ENCODE measurements around the gene NR4A2.

DNA sequence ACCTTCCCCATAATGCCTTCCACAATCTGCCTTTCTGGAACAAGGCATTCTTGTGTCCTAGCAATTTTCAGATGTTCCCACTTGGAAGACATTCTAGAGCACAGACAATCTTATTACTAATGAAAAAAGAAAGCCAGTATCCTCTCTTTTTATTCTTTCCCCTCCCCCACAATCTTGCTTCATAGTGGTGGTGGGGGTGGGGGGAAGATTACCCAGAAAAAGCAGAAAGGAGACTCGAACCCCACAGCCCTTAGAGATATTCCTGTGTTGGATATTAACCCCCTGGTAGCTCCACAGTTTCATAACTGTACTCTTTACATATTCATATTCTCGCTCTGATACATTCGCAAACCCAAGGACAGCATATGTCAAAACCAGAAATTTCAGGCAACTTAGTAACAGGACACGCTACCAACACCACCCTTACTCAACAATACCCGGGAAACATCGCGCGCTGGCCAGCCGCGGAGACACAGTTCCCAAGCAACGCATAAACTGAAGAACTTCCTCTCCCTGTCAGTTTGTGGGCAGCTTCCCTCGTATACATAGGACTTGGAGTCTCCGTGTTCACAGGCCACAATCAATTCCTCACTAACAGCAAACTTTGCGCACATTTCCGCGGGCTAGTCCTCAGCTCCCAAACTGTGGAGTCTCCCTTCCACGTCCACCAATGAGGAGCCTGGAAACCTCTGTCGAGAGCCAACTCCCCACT, 793 bp downstream of the NR4A2 start:
- TF ChIP-seq, protein P1, sequence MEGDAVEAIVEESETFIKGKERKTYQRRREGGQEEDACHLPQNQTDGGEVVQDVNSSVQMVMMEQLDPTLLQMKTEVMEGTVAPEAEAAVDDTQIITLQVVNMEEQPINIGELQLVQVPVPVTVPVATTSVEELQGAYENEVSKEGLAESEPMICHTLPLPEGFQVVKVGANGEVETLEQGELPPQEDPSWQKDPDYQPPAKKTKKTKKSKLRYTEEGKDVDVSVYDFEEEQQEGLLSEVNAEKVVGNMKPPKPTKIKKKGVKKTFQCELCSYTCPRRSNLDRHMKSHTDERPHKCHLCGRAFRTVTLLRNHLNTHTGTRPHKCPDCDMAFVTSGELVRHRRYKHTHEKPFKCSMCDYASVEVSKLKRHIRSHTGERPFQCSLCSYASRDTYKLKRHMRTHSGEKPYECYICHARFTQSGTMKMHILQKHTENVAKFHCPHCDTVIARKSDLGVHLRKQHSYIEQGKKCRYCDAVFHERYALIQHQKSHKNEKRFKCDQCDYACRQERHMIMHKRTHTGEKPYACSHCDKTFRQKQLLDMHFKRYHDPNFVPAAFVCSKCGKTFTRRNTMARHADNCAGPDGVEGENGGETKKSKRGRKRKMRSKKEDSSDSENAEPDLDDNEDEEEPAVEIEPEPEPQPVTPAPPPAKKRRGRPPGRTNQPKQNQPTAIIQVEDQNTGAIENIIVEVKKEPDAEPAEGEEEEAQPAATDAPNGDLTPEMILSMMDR (IDR thresholded peaks at IDR 0.05), result no peak
- TF ChIP-seq POLR2A (IDR thresholded peaks at IDR 0.05), result no peak
